AG04449 (cell line): ENCODE measurements around the gene ZNF668.
"Not testable (repeated sequence)": the region's sequence is repeated elsewhere in the genome, so short reads cannot be mapped to it uniquely, and the experiment has no call there.

Experiments used
- CTCF ChIA-PET: fragments of 350-600 bp; formaldehyde crosslinking; extraction: SDS; loops from one replicate; lab custom pipeline; 2021; ENCODE audit warnings: antibody characterized with exemption; lab: Yijun Ruan, JAX
- POLR2A ChIA-PET: fragments of 400-600, 350-600 bp; formaldehyde crosslinking; extraction: SDS; loops from one replicate; lab custom pipeline; 2020; ENCODE audit warnings: antibody characterized with exemption, inconsistent platforms; lab: Yijun Ruan, JAX
- DNase-seq: peaks from one replicate; pipeline ENCODE4 v3.0.0-alpha.2; 2010; ENCODE audit warnings: low read depth, low spot score
- H3K4me3 ChIP-seq: 2 replicates; pipeline ENCODE4 v1.5.1; 2011; ENCODE audit warnings: low read depth, mild to moderate bottlenecking, control low read depth, low read length
- CTCF ChIP-seq: IDR thresholded peaks from one replicate; pipeline ENCODE4 v1.5.1; 2011; ENCODE audit warnings: mild to moderate bottlenecking, moderate library complexity, low read length, control low read depth, inconsistent platforms; ENCODE audit not compliant: insufficient read depth; ENCODE audit errors: missing control alignments

Gene ZNF668

GRCh38 chr16:31108794-31109558 is 34.9 kb upstream of the ZNF668 start:
- no peak for DNase-seq
- ChIA-PET POLR2A (interaction anchor here (2.3 kb wide), 1 partner anchor 9 kb away, joined by 9 read pairs; the partner anchor contains the start of gene KAT8), CTCF (interaction anchor here (1.0 to 1.1 kb wide), 2 partner anchors 12 to 113 kb away, joined by 3 read pairs; no protein-coding TSS in a partner anchor)
- H3K4me3 ChIP-seq = peak overlapping the region; percentile 77
- no peak for TF ChIP-seq CTCF

- POLR2A ChIA-PET = interaction anchor here (2.3 kb wide), 1 partner anchor 9 kb away, joined by 9 read pairs; the partner anchor contains the start of gene KAT8
- H3K4me3 ChIP-seq = peak within 1 kb of the TSS; percentile 77
- TF ChIP-seq CTCF = no peak
- CTCF ChIA-PET = interaction anchor here (2.3 kb wide), 1 partner anchor 11 kb away, joined by 18 read pairs; the partner anchor contains the start of gene VKORC1
- no peak for DNase-seq
Measured at GRCh38 chr16:31108035-31108793, 34.2 kb upstream of the ZNF668 start, which contains the start of gene BCKDK. Gene BCKDK (plus strand): TSS chr16:31108386. CDS start chr16:31109224, 838 bp downstream.

- no peak for DNase-seq
- TF ChIP-seq CTCF = no peak
- CTCF ChIA-PET = interaction anchor here (2.3 kb wide), 1 partner anchor 10 kb away, joined by 18 read pairs; the partner anchor contains the start of gene VKORC1
- H3K4me3 ChIP-seq = peak overlapping the region; percentile 77; the same call in 1 of the 2 replicates
- POLR2A ChIA-PET = interaction anchor here (2.3 kb wide), 1 partner anchor 10 kb away, joined by 9 read pairs; the partner anchor contains the start of gene KAT8
Measured at GRCh38 chr16:31107465-31107867, 33.4 kb upstream of the ZNF668 start.

GRCh38 chr16:31106509-31107464 is 32.7 kb upstream of the ZNF668 start:
- TF ChIP-seq CTCF = no peak
- DNase-seq = no peak
- ChIA-PET CTCF (interaction anchor here (2.3 kb wide), 1 partner anchor 10 kb away, joined by 18 read pairs; the partner anchor contains the start of gene VKORC1), POLR2A (no interaction called here)
- H3K4me3 ChIP-seq = no peak overlapping the region

- no peak overlapping the region for H3K4me3 ChIP-seq
- peak; percentile 88 for TF ChIP-seq CTCF
- no peak for DNase-seq
- ChIA-PET POLR2A (no interaction called here), CTCF (no interaction called here)
Measured at GRCh38 chr16:31105677-31106213, 31.7 kb upstream of the ZNF668 start.

- H3K4me3 ChIP-seq, DNase-seq: not testable (repeated sequence)
- POLR2A ChIA-PET = interaction anchor here (1.1 to 2.7 kb wide), 3 partner anchors 14 to 79 kb away, joined by 4 to 6 read pairs (median 6); partner anchors contain the start of genes FUS and KAT8
- CTCF ChIA-PET = interaction anchor here (1.6 to 14.7 kb wide), 4 partner anchors 12 to 147 kb away, joined by 3 to 141 read pairs (median 12); partner anchors contain the start of genes HSD3B7 and PRSS53
Measured at GRCh38 chr16:31100876-31101641, 27.0 kb upstream of the ZNF668 start.
